Fibroblast of lung (primary cell): Measurements from ENCODE around the gene CAMSAP3.

Experiments
- EZH2 ChIP-seq: IDR thresholded peaks from 2 replicates; pipeline ENCODE4 v1.5.1; 2012; ENCODE audit warnings: low read length, control low read depth, mild to moderate bottlenecking; ENCODE audit errors: missing control alignments
- TF ChIP-seq, protein P1 (sequence below), 2 donors: IDR thresholded peaks in 1 of 2; conservative IDR thresholded peaks in 1 of 2; 1 replicate in 1 of 2; 2 replicates in 1 of 2; pipeline ENCODE4 v1.5.1; 2011 to 2012; ENCODE audit warnings: low read length in 2 of 2, control low read depth in 1 of 2, inconsistent platforms in 1 of 2, low read depth in 1 of 2, mild to moderate bottlenecking in 1 of 2

- TF ChIP-seq, protein P1, sequence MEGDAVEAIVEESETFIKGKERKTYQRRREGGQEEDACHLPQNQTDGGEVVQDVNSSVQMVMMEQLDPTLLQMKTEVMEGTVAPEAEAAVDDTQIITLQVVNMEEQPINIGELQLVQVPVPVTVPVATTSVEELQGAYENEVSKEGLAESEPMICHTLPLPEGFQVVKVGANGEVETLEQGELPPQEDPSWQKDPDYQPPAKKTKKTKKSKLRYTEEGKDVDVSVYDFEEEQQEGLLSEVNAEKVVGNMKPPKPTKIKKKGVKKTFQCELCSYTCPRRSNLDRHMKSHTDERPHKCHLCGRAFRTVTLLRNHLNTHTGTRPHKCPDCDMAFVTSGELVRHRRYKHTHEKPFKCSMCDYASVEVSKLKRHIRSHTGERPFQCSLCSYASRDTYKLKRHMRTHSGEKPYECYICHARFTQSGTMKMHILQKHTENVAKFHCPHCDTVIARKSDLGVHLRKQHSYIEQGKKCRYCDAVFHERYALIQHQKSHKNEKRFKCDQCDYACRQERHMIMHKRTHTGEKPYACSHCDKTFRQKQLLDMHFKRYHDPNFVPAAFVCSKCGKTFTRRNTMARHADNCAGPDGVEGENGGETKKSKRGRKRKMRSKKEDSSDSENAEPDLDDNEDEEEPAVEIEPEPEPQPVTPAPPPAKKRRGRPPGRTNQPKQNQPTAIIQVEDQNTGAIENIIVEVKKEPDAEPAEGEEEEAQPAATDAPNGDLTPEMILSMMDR (conservative IDR thresholded peaks at IDR 0.05 in 1 of 2, IDR thresholded peaks at IDR 0.05 in 1 of 2; ENCODE audit: low read depth in 1 of 2, low read length in 2 of 2) = no peak
- TF ChIP-seq EZH2 = no peak
These were observed 2.0 kb downstream of the CAMSAP3 start for GRCh38 chr19:7597689-7598088.
